ENCODE data around the gene BASP1.

GRCh38 chr5:17257705-17258273 is 40.4 kb downstream of the BASP1 start:
- TF ChIP-seq CTCF (IDR thresholded peaks at IDR 0.05) (no peak), POLR2AphosphoS5 (IDR thresholded peaks at IDR 0.05) (no peak)

Data from sigmoid colon (tissue), 4 donors.